Right ventricle myocardium superior (tissue), 1 donor: Measurements from ENCODE around the gene DDX21. TPM values are rescaled to one million over a fixed set of nuclear protein-coding genes. Genes with fewer than 3 reads are reported as not detected.
"Not testable (repeated sequence)": the region's sequence is repeated elsewhere in the genome, so short reads cannot be mapped to it uniquely, and the experiment has no call there.

Experiments
- ATAC-seq: fragments of 200-7000 bp; cut with Tn5 transposase; one replicate; pipeline ENCODE4 v1.9.1; 2020; ENCODE audit warnings: mild to moderate bottlenecking; ENCODE audit not compliant: poor library complexity
- DNase-seq: peaks from one replicate; pipeline ENCODE4 v3.0.0-alpha.2; 2020
- intact Hi-C: fragments of 100-400 bp; cut with DNase I; formaldehyde crosslinking; loops from one replicate; pipeline ENCODE4 v1.11.2; 2022
- long read RNA-seq: library from polyadenylated mRNA; unstranded; transcript quantifications from one replicate; pipeline ENCODE4 v2.0.0, GENCODE V29; 2021
- total RNA-seq: library from RNA; stranded (reverse); fragmentation: NEBNext Ultra II Directional; extraction: Animal tissue kit (Norgen Biotek cat#: 25700); gene quantifications from one replicate; pipeline ENCODE4 v1.2.1, GENCODE V29; 2021
- donor health status: DM: no; HTN: yes; CAD: no; lungs with severe emphysema.

Gene DDX21
- 18.3 TPM for total RNA-seq
- long read RNA-seq, full-length matches to known transcripts = 21 of 31 reads
- long read RNA-seq, partial matches to known transcripts = 9 of 31 reads
- long read RNA-seq, other reads (novel, unspliced or antisense) = 1 of 31 reads

GRCh38 chr10:68955832-68956532, at the start of gene DDX21:
Gene DDX21, plus strand, starts transcription at chr10:68956170. Its CDS starts 56 bp downstream, at chr10:68956226.
- ATAC-seq = peak; percentile 99
- intact Hi-C loops = no loop called here
- peak; percentile 93 for DNase-seq

DNA sequence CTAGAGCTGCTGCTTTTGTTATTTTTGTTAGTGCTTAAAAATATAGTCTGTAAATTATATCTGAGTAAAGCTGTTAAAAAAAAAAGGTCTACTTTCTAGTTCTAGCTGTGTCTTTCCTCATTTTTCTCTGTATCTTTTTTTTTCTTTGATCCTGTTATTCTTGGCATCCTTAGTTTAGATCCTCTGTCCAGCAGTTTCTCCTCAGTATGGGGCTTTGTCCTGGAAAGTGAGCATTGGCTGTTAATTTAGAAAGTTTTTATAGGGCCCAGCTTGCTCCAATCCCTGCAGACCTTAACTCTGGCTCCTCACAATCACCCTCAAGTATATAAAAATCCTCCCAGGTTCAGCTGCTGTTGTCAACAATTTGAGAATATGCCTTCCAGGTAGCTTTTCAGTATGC, 31.4 kb upstream of the DDX21 start:
- DNase-seq (no peak), ATAC-seq (no peak)
- intact Hi-C loops = loop anchor here (10.0 kb wide), 1 partner anchor 150 kb away; no protein-coding TSS in a partner anchor

DNA sequence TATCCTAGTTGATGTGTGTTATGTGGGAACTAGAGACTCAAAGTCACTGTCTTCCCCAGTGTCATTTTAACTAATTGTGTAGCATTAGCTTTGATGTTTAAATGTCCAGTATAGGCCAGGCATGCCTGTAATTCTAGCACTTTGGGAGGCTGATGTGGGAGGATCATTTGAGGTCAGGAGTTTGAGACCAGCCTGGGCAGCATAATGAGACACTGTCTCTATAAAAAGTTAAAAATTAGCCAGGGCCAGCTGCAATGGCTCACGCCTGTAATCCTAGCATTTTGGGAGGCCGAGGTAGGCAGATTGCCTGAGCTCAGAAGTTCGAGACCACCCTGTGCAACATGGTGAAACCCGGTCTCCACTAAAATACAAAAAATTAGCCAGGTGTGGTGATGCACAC, 30.5 kb upstream of the DDX21 start:
- no peak for DNase-seq
- no peak for ATAC-seq
- intact Hi-C loops = loop anchor here (10.0 kb wide), 1 partner anchor 151 kb away; no protein-coding TSS in a partner anchor

DNA sequence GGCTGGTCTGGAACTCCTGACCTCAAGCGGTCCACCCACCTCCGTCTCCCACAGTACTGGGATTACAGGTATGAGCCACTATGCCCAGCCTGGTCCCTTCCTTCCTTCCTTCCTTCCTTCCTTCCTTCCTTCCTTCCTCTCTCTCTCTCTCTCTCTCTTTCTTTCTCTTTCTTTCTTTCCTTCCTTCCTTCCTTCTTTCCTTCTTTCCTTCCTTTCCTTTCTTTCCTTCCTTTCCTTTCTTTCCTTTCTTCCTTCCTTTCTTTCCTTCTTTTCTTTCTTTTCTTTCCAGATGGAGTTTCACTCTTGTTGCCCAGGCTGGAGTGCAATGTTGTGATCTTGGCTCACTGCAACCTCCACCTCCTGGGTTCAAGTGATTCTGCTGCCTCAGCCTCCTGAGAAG, 26.8 kb upstream of the DDX21 start:
- not testable (repeated sequence) for ATAC-seq, DNase-seq
- intact Hi-C loops = loop anchor here (10.0 kb wide), 1 partner anchor 154 kb away; no protein-coding TSS in a partner anchor

DNA sequence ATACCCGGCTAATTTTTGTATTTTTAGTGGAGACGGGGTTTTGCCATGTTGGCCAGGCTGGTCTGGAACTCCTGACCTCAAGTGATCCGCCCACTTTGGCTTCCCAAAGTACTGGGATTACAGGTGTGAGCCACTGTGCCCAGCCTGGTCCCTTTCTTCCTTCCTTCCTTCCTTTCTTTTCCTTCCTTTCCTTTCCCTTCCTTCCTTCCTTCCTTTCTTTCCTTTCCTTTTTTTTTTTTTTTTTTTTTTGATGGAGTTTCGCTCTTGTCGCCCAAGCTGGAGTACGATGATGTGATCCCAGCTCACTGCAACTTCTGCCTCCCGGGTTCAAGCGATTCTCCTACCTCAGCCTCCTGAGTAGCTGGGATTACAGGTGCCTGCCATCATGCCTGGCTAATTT, 26.1 kb upstream of the DDX21 start:
- DNase-seq, ATAC-seq: not testable (repeated sequence)
- intact Hi-C loops = loop anchor here (10.0 kb wide), 1 partner anchor 155 kb away; no protein-coding TSS in a partner anchor

GRCh38 chr10:68932860-68933259, 23.1 kb upstream of the DDX21 start:
- ATAC-seq, intact Hi-C loops, DNase-seq: not testable (repeated sequence)

- ATAC-seq (no peak), DNase-seq (no peak)
- intact Hi-C loops = no loop called here
Observed at GRCh38 chr10:68934994-68935393, 21.0 kb upstream of the DDX21 start.

GRCh38 chr10:68938117-68938516, 17.9 kb upstream of the DDX21 start:
- DNase-seq (no peak), ATAC-seq (no peak)
- intact Hi-C loops = no loop called here

DNA sequence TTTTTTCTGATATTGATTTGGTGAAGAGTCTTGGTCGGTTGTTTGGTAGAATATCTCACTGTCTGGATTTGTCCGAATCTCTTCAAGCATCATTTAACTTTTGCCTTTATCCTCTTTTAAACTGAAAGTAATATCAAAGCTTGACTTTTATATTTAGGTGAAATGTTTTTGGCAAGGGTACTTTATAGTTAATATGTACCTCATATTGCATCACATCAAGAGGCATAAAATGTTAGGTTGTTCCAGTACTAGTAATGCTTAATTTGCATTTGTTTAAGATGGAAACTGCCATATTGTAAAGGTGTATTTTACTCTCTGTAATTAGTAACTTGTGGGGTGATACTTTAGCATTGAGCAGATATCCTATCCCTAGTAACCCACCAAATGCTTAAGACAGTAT, 17.1 kb upstream of the DDX21 start:
- ATAC-seq = no peak
- intact Hi-C loops = no loop called here
- no peak for DNase-seq

DNA sequence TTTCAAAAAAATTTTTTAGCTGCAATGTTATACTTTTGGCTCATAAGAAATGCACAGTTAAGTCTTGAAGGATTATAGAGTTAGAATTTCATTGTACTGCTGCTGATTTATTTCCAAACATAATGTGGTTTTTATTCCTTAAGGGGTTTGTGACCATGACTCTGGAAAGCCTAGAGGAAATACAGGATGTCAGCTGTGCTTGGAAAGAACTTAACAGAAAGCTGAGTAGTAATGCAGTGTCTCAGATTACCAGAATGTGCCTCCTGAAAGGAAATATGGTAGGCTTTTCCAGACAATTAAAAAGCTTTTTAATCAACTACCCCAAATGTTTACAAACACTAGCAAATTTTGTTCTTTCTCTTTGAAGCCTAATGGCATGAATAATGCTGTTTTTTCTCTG, 15.1 kb upstream of the DDX21 start:
- ATAC-seq, DNase-seq, intact Hi-C loops: not testable (repeated sequence)

- ATAC-seq = no peak
- DNase-seq = no peak
- intact Hi-C loops = no loop called here
Observed at GRCh38 chr10:68950598-68950997, 5.4 kb upstream of the DDX21 start.

DNA sequence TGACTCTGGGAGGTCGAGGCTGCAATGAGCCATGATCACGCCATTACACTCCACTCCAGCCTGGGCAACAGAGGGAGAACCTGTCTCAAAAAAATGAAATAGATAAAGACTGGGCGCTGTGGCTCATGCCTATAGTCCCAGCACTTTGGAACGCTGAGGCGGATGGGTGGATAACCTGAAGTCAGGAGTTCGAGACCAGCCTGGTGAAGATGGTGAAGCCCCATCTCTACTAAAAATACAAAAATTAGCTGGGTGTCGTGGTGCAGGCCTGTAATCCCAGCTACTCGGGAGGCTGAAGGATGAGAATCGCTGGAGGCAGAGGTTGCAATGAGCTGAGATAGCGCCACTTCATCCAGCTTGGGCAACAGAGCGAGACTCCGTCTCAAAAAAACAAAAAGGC, 1.1 kb upstream of the DDX21 start:
- DNase-seq = no peak
- intact Hi-C loops = no loop called here

GRCh38 chr10:68955355-68955831, 577 bp upstream of the DDX21 start:
- intact Hi-C loops = no loop called here
- ATAC-seq (no peak), DNase-seq (no peak)

More for the DNA sequence above, 1.1 kb upstream of the DDX21 start:
- no peak for ATAC-seq

DNA sequence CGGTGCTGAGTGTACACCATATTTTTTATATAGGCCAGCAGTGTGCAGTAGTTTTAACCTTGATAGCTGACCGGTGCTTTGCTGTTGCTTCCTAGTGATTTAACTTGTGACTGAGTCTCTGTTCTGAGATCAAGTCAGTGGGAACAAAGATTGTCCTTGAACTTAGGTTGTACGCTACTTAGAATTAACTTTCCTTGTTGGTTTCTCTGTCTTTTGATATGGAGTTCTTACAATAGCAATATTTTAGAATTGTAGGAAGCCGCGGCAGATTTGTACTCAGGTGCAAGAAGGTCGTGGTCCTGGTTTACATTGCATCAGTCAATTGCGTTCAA, 1.3 kb downstream of the DDX21 start:
- intact Hi-C loops = no loop called here
- ATAC-seq = no peak

DNA sequence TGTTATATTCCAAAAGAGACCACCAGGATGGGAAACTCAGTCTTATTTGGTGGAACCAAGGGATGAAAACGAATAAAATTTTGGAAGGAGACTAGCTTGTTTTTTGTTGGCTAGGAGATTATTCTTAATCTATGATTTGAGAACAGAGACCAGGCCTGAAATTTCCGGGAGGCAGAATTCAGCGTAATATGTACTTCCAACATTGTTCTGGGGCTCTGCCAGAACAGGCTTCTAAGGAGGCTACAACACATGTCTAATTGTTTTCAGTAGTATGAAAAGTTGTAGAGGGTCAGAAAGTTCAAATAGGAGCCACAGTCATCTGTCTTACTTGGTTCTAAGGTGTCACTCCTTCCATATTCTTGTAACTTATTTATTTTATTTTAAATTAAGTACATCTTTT, 1.7 kb downstream of the DDX21 start:
- intact Hi-C loops = no loop called here
- ATAC-seq (no peak), DNase-seq (no peak)

More for the DNA sequence above, 1.3 kb downstream of the DDX21 start:
- no peak for DNase-seq

- ATAC-seq (no peak), DNase-seq (no peak)
Observed at GRCh38 chr10:68959695-68960527, 3.9 kb downstream of the DDX21 start.

DNA sequence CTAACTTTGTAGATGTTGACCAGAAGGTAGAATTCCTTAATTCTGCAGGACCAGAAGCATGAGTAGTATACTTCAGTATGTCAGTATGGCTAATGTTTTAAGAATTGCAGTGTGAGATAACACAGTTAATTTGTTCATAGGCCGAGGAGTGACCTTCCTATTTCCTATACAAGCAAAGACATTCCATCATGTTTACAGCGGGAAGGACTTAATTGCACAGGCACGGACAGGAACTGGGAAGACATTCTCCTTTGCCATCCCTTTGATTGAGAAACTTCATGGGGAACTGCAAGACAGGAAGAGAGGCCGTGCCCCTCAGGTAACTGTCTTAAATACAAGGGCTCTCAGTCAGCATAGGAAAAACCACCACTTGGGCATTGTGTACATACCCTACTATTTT, 7.2 kb downstream of the DDX21 start:
- DNase-seq (no peak), ATAC-seq (no peak)
- intact Hi-C loops = no loop called here

More at GRCh38 chr10:68959695-68960527, 3.9 kb downstream of the DDX21 start:
- intact Hi-C loops = no loop called here

DNA sequence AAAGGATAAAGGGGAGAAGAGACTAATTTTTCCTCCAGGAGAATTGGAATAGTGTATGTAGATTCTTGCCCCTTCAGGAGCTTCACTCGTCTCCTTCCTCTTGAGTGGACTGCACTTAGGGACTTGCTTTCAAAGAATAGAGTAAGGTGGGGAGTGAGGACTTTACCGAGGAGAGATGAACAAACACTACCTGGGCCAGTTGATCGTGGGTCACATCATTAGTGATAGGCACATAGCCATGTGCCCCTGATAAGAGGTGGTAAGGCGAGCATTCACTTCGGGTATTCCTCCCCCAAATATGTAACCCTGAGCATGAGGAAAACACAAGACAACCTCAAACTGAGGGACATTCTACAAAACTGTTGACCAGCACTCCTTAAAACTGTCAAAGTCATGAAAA, 18.0 kb downstream of the DDX21 start:
- intact Hi-C loops = no loop called here
- no peak for ATAC-seq

DNA sequence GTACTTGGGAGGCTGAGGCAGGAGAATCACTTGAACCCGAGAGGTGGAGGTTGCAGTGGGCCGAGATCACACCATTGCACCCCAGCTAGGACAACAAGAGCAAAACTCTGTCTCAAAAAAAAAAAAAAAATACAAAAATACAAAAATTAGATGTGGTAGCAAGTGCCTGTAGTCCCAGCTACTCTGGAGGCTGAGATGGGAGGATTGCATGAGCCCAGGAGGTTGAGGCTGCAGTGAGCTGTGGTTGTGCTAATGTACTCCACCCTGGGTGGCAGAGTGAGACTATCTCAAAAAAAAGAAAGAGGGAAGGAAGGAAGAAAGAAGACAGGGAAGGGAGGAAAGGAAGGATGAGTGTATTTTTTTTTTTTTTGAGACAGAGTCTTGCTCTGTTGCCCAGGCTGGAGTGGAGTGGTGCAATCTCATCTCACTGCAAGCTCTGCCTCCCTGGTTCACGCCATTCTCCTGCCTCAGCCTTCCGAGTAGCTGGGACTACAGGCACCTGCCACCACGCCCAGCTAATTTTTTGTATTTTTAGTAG, 20.0 kb downstream of the DDX21 start:
- intact Hi-C loops, ATAC-seq, DNase-seq: not testable (repeated sequence)

More for the DNA sequence above, 18.0 kb downstream of the DDX21 start:
- DNase-seq = no peak
